ENCODE results near the gene C19orf73.

DNA sequence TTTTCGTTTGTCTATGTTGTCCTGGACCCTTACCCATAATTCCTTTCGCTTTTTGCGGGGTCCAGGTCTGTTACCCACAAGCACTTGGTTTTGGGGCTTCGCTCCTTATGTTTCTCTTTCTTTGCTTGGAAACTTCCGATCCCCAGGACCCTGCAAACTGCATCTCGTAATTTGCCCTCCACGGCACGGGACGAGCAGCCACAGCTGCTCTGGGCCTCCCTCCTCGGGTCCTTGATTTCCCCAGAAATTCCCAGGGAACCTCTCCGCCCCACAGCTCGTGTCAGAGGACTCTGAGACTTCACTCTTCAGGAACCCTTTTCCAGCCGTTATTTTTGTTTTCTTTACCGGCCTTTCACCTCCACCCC is 33.1 kb downstream of the C19orf73 start:
- no peak for TF ChIP-seq POLR2A (IDR thresholded peaks at IDR 0.05; ENCODE audit: low read length)
- no peak for TF ChIP-seq GATA1 (IDR thresholded peaks at IDR 0.05; ENCODE audit: low read depth, low read length)
